Astrocyte of the spinal cord (primary cell): ENCODE data around the gene TMEM200A.

Source experiments
- DNase-seq: peaks from one replicate; pipeline ENCODE4 v3.0.0; 2011; ENCODE audit warnings: low read depth, low spot score
- H3K4me3 ChIP-seq: 2 replicates; pipeline ENCODE4 v1.5.1; 2011; ENCODE audit warnings: low read depth, mild to moderate bottlenecking, low read length, moderate library complexity
- CTCF ChIP-seq: IDR thresholded peaks from 2 replicates; pipeline ENCODE4 v1.5.1; 2012; ENCODE audit warnings: low read depth, mild to moderate bottlenecking, low read length, inconsistent platforms
- in situ Hi-C: cut with HindIII; loops from 2 replicates; pipeline ENCODE4 v1.10.0; 2017; ENCODE audit warnings: low sequenced_read_pairs

Gene TMEM200A

GRCh38 chr6:130373992-130374391 lies 8.2 kb downstream of the TMEM200A start:
- no peak overlapping the region for H3K4me3 ChIP-seq
- in situ Hi-C loops: no loop called here
- TF ChIP-seq CTCF: no peak
- no peak for DNase-seq

DNA sequence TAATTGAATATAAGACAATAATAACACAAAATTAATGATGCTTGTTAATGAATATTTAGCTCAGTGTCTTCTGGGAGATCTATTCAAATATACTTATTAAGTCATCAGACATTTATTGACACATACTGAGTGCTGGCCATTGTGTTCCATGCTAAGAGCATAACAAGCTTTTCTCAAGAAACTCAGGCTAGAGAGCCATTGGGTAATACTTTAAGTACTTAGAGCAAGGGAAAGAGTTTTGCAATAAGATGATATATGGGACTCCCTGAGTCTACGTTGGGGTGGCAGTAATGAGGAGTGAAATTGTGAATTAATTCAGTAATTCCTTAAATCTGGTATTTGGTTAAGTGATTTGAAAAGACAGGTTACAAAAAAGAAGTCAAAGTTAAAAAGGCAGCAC lies 11.1 kb downstream of the TMEM200A start:
- TF ChIP-seq CTCF: no peak
- no peak for DNase-seq
- H3K4me3 ChIP-seq: no peak overlapping the region
- in situ Hi-C loops: no loop called here

GRCh38 chr6:130377371-130377770 lies 11.6 kb downstream of the TMEM200A start:
- in situ Hi-C loops: no loop called here
- no peak for TF ChIP-seq CTCF
- no peak for DNase-seq
- H3K4me3 ChIP-seq: no peak overlapping the region

- no peak overlapping the region for H3K4me3 ChIP-seq
- no peak for TF ChIP-seq CTCF
- in situ Hi-C loops: no loop called here
- no peak for DNase-seq
Observed at GRCh38 chr6:130377915-130378314, 12.1 kb downstream of the TMEM200A start.

GRCh38 chr6:130379223-130379622 lies 13.4 kb downstream of the TMEM200A start:
- no peak overlapping the region for H3K4me3 ChIP-seq
- TF ChIP-seq CTCF: no peak
- no peak for DNase-seq
- in situ Hi-C loops: no loop called here

DNA sequence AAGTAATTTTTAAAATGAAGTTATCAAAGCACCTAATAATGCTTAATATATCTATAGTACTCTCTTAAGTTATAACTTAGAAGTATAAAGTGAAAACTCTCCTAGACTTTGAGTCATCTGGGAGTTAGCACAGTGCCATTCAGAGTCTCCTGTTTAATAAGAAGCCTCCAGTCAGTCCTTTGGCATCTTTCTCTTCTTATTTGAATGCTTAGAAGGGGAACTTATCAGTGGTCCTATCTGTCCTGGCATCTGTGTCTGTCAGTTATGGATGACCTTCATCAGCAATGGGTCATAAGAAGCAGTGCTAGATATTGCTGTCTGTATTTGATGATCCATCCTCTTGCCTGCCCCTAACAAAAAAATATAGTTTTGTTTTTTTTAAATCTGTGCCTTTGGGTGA lies 15.2 kb downstream of the TMEM200A start:
- DNase-seq: no peak
- no peak for TF ChIP-seq CTCF
- no peak overlapping the region for H3K4me3 ChIP-seq
- in situ Hi-C loops: no loop called here
